H9 (cell line): ENCODE results near the gene C1orf52. TPM values are rescaled to one million over a fixed set of nuclear protein-coding genes. Genes with fewer than 3 reads are reported as not detected.

Experiments used
- DNase-seq: peaks from one replicate; pipeline ENCODE4 v3.0.0-alpha.2; 2017
- H2AFZ ChIP-seq: one replicate; pipeline ENCODE4 v1.6.1; 2013; ENCODE audit warnings: mild to moderate bottlenecking, low read length, control low read depth, moderate library complexity
- H2AK5ac ChIP-seq: 2 replicates; pipeline ENCODE4 v1.6.1; 2013; ENCODE audit warnings: low read length, control low read depth, mixed read lengths; ENCODE audit not compliant: insufficient read length
- H2BK120ac ChIP-seq: one replicate; pipeline ENCODE4 v1.6.1; 2013; ENCODE audit warnings: low read depth, mild to moderate bottlenecking, low read length, control low read depth, inconsistent platforms; ENCODE audit not compliant: poor library complexity, severe bottlenecking
- H2BK12ac ChIP-seq: 2 replicates; pipeline ENCODE4 v1.6.1; 2013; ENCODE audit warnings: low read length, control low read depth, mixed read lengths, low read depth; ENCODE audit not compliant: insufficient read length
- H2BK15ac ChIP-seq: 2 replicates; pipeline ENCODE4 v1.6.1; 2013; ENCODE audit warnings: low read depth, low read length, control low read depth
- H2BK20ac ChIP-seq: one replicate; pipeline ENCODE4 v1.6.1; 2013; ENCODE audit warnings: low read depth, mild to moderate bottlenecking, low read length, control low read depth, inconsistent platforms; ENCODE audit not compliant: poor library complexity, severe bottlenecking
- H2BK5ac ChIP-seq: 2 replicates; pipeline ENCODE4 v1.6.1; 2013; ENCODE audit warnings: low read length, control low read depth, mixed read lengths; ENCODE audit not compliant: insufficient read length
- H3K14ac ChIP-seq: 2 replicates; pipeline ENCODE4 v1.6.1; 2013; ENCODE audit warnings: low read length, control low read depth; ENCODE audit not compliant: insufficient read depth
- H3K18ac ChIP-seq: 2 replicates; pipeline ENCODE4 v1.6.1; 2013; ENCODE audit warnings: low read depth, mild to moderate bottlenecking, mixed read lengths, low read length, control low read depth; ENCODE audit not compliant: insufficient read length
- H3K23ac ChIP-seq: 2 replicates; pipeline ENCODE4 v1.6.1; 2013; ENCODE audit warnings: low read length, control low read depth, mixed read lengths, low read depth; ENCODE audit not compliant: insufficient read length
- H3K23me2 ChIP-seq: 2 replicates; pipeline ENCODE4 v1.6.1; 2013; ENCODE audit warnings: low read depth, mild to moderate bottlenecking, mixed read lengths, low read length, control low read depth; ENCODE audit not compliant: insufficient read length, poor library complexity, severe bottlenecking
- H3K27ac ChIP-seq: 2 replicates; pipeline ENCODE4 v1.5.1; 2013; ENCODE audit warnings: low read length, control low read depth, mixed read lengths, low read depth; ENCODE audit not compliant: insufficient read length
- H3K27me3 ChIP-seq: 2 replicates; pipeline ENCODE4 v1.6.1; 2013; ENCODE audit warnings: low read length, control low read depth, inconsistent platforms; ENCODE audit not compliant: insufficient read depth
- H3K4ac ChIP-seq: 2 replicates; pipeline ENCODE4 v1.6.1; 2013; ENCODE audit warnings: low read depth, mild to moderate bottlenecking, control low read depth, inconsistent platforms, low read length, moderate library complexity
- H3K4me1 ChIP-seq: 2 replicates; pipeline ENCODE4 v1.6.1; 2013; ENCODE audit warnings: low read length, control low read depth, inconsistent platforms; ENCODE audit not compliant: insufficient read depth
- H3K4me2 ChIP-seq: 2 replicates; pipeline ENCODE4 v1.6.1; 2013; ENCODE audit warnings: low read length, control low read depth, mixed read lengths; ENCODE audit not compliant: insufficient read length, insufficient read depth
- H3K56ac ChIP-seq: 2 replicates; pipeline ENCODE4 v1.6.1; 2013; ENCODE audit warnings: low read depth, mild to moderate bottlenecking, mixed read lengths, low read length, control low read depth; ENCODE audit not compliant: insufficient read length
- H3K79me1 ChIP-seq: 2 replicates; pipeline ENCODE4 v1.6.1; 2013; ENCODE audit warnings: low read depth, mild to moderate bottlenecking, moderate library complexity, low read length, control low read depth, inconsistent platforms; ENCODE audit not compliant: insufficient read depth, poor library complexity, severe bottlenecking
- H3K79me2 ChIP-seq: 2 replicates; pipeline ENCODE4 v1.6.1; 2013; ENCODE audit warnings: low read length, control low read depth, inconsistent platforms; ENCODE audit not compliant: insufficient read depth
- H3K9ac ChIP-seq: 2 replicates; pipeline ENCODE4 v1.6.1; 2013; ENCODE audit warnings: low read length, control low read depth, mixed read lengths; ENCODE audit not compliant: insufficient read length; ENCODE audit errors: extremely low read depth
- H3K9me3 ChIP-seq: one replicate; pipeline ENCODE4 v1.6.1; 2013; ENCODE audit warnings: low read depth, low read length, inconsistent platforms; ENCODE audit not compliant: control insufficient read depth
- H3T11ph ChIP-seq: one replicate; pipeline ENCODE4 v1.6.1; 2013; ENCODE audit warnings: mild to moderate bottlenecking, low read length, control low read depth, inconsistent platforms
- H4K20me1 ChIP-seq: one replicate; pipeline ENCODE4 v1.6.1; 2013; ENCODE audit not compliant: control insufficient read depth, insufficient read length, insufficient read depth
- H4K5ac ChIP-seq: 2 replicates; pipeline ENCODE4 v1.6.1; 2013; ENCODE audit warnings: low read depth, mild to moderate bottlenecking, mixed read lengths, low read length, control low read depth; ENCODE audit not compliant: insufficient read length
- H4K8ac ChIP-seq: replicated peaks from 2 replicates; pipeline ENCODE4 v1.6.1; 2013; ENCODE audit warnings: low read length, control low read depth, mixed read lengths, low read depth; ENCODE audit not compliant: insufficient read length
- H4K91ac ChIP-seq: 2 replicates; pipeline ENCODE4 v1.6.1; 2013; ENCODE audit warnings: low read depth, mild to moderate bottlenecking, moderate library complexity, mixed read lengths, low read length, control low read depth; ENCODE audit not compliant: insufficient read length
- H3K27ac Mint-ChIP-seq, 3 experiments: 2 replicates in 2 of 3; 3 replicates in 1 of 3; pipeline ENCODE4 v1.8.0; 2020 to 2021; ENCODE audit warnings: mixed read lengths in 3 of 3, mild to moderate bottlenecking in 1 of 3, moderate library complexity in 1 of 3
- H3K27me3 Mint-ChIP-seq: 2 replicates; pipeline ENCODE4 v1.8.0; 2021; ENCODE audit warnings: low read depth, mild to moderate bottlenecking, moderate library complexity, mixed read lengths
- H3K36me3 Mint-ChIP-seq, 3 experiments: 2 replicates in 2 of 3; 3 replicates in 1 of 3; pipeline ENCODE4 v1.8.0; 2020 to 2021; ENCODE audit warnings: low read depth in 3 of 3, mixed read lengths in 3 of 3; ENCODE audit not compliant: insufficient read depth in 1 of 3
- H3K4me1 Mint-ChIP-seq, 2 experiments: 2 replicates each; pipeline ENCODE4 v1.8.0; 2020; ENCODE audit warnings: mixed read lengths in 2 of 2
- H3K4me3 Mint-ChIP-seq, 2 experiments: 2 replicates in 1 of 2; 3 replicates in 1 of 2; pipeline ENCODE4 v1.8.0; 2020 to 2021; ENCODE audit warnings: mild to moderate bottlenecking in 2 of 2, mixed read lengths in 2 of 2, moderate library complexity in 1 of 2
- H3K9me3 Mint-ChIP-seq, 2 experiments: 2 replicates in 1 of 2; 3 replicates in 1 of 2; pipeline ENCODE4 v1.8.0; 2020; ENCODE audit warnings: mild to moderate bottlenecking in 2 of 2, mixed read lengths in 2 of 2, moderate library complexity in 1 of 2
- WGBS: extraction: QIAGEN DNeasy Blood & Tissue Kit; methylation state at CpG from one replicate; pipeline ENCODE4 v1.1.7; 2013; ENCODE audit warnings: missing lambda C conversion rate, low lambda C conversion rate, mixed read lengths; ENCODE audit not compliant: insufficient read length; ENCODE audit errors: extremely low coverage; 5-methylcytosine and 5-hydroxymethylcytosine counted together
- total RNA-seq: library from RNA; stranded (reverse); gene quantifications from 2 replicates; pipeline ENCODE4 v1.2.1, GENCODE V29; 2021
- TF ChIP-seq, protein P1 (sequence below): fragments of 200-600 bp; sonication (generic); conservative IDR thresholded peaks from 3 replicates; pipeline ENCODE4 v1.8.0; 2021; ENCODE audit warnings: antibody characterized with exemption, mild to moderate bottlenecking

Gene C1orf52
- total RNA-seq, 1 experiment from 2014 or later = 45.1 TPM

DNA sequence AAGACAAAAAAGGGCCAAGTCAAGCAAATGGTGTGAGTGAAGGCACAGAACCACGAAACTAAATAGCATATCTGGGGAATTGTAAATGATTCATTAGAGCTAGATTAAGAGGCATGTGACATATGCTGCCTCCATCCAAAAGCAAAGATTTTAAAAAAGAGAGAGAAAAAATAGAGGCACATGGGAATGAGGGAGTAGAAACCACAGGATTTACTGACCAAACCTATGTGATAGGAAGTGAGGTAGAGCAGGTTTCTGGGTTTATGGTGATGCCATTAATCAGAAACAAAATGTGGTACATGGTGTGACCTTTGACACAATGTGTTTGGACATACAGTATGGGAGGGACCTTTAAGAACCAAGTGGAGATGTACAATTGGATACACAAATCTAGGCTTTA lies 13.6 kb downstream of the C1orf52 start:
- no peak overlapping the region for H3K56ac ChIP-seq
- no peaks in the 10 kb centered on the region for H4K20me1 ChIP-seq
- no peak overlapping the region for H4K91ac ChIP-seq
- no peaks in the 10 kb centered on the region for H3K79me1 ChIP-seq
- Mint-ChIP-seq H3K36me3 (peaks cover 19 to 27% (median 20%) of the 10 kb centered on the region in 3 experiments), H3K27me3 (no peaks in the 10 kb centered on the region), H3K4me3 (no peak overlapping the region), H3K27ac (no peak overlapping the region), H3K9me3 (peaks cover 17 to 19% of the 10 kb centered on the region in 2 experiments), H3K4me1 (peaks cover 14 to 17% of the 10 kb centered on the region in 2 experiments)
- no peak overlapping the region for H3K4ac ChIP-seq
- H2BK20ac ChIP-seq = no peak overlapping the region
- no CpG with 5 or more reads among the region's 1 CpG for WGBS
- H3K9ac ChIP-seq = no peak overlapping the region
- H2BK5ac ChIP-seq = no peak overlapping the region
- H2BK120ac ChIP-seq = no peak overlapping the region
- no peak for DNase-seq
- H3K27ac ChIP-seq = no peak overlapping the region
- H2AFZ ChIP-seq = no peak overlapping the region
- H3K4me2 ChIP-seq = no peak overlapping the region
- no peak overlapping the region for H4K5ac ChIP-seq
- no peak overlapping the region for H2BK15ac ChIP-seq
- no peaks in the 10 kb centered on the region for H3K79me2 ChIP-seq
- H3K4me1 ChIP-seq = no peaks in the 10 kb centered on the region; the same call in 1 of the 2 replicates
- H3K27me3 ChIP-seq = no peaks in the 10 kb centered on the region
- H3K9me3 ChIP-seq = no peaks in the 10 kb centered on the region
- no peak overlapping the region for H3T11ph ChIP-seq
- H3K23me2 ChIP-seq = no peaks in the 10 kb centered on the region
- no peak overlapping the region for H3K23ac ChIP-seq
- no peak overlapping the region for H2BK12ac ChIP-seq
- H3K18ac ChIP-seq = no peak overlapping the region
- H3K14ac ChIP-seq = no peak overlapping the region
- TF ChIP-seq, protein P1, sequence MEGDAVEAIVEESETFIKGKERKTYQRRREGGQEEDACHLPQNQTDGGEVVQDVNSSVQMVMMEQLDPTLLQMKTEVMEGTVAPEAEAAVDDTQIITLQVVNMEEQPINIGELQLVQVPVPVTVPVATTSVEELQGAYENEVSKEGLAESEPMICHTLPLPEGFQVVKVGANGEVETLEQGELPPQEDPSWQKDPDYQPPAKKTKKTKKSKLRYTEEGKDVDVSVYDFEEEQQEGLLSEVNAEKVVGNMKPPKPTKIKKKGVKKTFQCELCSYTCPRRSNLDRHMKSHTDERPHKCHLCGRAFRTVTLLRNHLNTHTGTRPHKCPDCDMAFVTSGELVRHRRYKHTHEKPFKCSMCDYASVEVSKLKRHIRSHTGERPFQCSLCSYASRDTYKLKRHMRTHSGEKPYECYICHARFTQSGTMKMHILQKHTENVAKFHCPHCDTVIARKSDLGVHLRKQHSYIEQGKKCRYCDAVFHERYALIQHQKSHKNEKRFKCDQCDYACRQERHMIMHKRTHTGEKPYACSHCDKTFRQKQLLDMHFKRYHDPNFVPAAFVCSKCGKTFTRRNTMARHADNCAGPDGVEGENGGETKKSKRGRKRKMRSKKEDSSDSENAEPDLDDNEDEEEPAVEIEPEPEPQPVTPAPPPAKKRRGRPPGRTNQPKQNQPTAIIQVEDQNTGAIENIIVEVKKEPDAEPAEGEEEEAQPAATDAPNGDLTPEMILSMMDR = no peak
- no peak overlapping the region for H2AK5ac ChIP-seq
- no peak overlapping the region for H4K8ac ChIP-seq
